ENCODE data around the gene CHST12.
"Not testable (repeated sequence)": the region's sequence is repeated elsewhere in the genome, so short reads cannot be mapped to it uniquely, and the experiment has no call there.

CHST12 gene

GRCh38 chr7:2462731-2463130 is 59.3 kb downstream of the CHST12 start:
- no peak for DNase-seq

DNA sequence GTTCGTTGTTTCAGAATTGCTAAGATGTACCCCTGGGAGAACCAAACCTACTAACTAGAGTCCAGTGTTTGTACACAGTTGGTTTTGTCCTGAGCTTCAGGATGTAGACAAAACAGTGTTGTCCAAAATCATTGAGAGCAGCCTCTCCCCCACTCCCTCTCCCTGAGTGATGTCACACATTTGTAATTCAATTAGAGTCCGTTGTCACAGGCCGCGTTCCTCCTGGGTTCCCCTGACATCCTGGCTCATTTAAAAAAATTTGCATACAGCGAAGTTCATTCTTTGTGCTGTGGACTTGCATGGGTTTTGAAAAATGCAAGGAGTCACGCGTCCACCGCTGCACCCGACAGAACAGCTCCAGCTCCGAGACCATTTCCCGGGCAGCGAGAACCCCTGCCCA is 62.5 kb downstream of the CHST12 start:
- DNase-seq, result no peak

- DNase-seq, result no peak
These were observed 63.3 kb downstream of the CHST12 start for GRCh38 chr7:2466675-2467074.

DNA sequence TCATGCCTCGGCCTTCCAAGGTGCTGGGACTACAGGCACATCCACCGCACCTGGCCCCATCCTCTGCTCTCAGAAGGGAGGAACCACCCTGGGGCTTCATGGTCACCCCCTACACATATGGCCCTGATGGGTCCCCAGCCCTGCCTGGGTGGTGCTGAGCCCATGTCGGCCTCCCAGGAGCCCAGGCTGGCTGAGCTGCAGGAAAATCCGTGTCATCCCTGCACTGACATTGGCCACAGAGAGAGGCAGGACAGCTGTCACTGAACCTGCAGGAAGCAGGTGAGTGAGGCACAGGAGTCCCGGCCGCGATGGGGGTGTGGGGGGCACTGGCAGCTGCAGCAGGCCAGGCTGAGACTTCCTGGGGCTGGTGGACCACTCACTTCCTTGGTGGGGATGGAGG is 64.8 kb downstream of the CHST12 start:
- no peak for DNase-seq

GRCh38 chr7:2469460-2470203 is 66.2 kb downstream of the CHST12 start:
- DNase-seq, result not testable (repeated sequence)

DNA sequence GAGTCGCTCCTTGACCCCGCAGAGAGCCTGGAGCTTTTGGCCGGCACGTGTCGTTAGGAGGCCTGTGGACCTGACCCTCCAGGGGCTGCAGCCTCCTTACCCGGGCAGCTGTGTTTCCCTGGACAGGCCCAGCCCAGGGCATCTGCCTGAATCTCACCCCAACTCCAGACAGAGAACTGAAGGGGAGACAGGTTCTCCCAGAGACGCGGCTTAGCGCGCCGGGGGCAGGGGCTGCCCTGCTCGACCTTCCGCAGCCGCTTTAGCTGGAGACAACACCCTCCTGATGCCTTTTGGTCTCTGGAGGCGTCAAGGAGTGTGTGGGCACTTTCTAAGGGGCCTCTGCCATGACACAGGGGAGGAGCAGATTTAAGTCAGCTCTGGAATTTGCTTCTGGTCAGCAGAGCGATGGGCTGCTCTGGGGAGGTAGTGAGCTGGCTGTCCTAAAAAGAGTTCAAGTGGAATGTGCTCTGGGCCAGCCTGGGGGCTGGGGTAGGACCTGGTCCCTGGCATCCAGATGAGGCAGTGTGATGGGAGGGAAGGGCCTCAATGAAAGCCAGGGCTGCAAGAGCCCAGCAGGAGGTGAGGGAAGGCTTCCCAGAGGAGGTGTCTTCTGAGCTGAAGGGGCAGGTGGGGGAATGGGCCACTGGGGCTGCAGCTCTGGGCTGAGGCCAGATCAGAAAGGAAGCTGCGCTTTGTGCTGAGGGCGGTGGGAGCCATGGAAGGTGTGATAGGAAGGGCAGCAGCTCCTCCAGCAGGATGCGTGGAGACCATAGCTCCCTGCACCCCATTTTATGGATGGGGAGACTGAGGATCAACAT is 67.0 kb downstream of the CHST12 start:
- no peak for DNase-seq

DNA sequence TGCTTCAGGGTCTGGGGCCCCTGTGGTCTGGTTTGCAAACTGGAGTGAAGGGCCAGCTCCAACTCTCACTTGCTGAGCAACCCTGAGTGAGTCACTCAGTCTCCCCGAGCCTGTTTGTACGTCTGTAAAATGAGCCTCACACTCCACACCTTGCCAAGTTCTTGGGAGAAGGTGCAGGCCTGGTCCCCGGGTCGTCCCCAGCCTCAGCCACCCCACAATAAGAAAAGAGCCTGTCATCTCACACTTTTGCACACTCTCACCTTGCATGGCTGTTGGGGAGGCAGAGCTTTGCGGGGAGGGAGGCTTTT is 67.6 kb downstream of the CHST12 start:
- no peak for DNase-seq

DNA sequence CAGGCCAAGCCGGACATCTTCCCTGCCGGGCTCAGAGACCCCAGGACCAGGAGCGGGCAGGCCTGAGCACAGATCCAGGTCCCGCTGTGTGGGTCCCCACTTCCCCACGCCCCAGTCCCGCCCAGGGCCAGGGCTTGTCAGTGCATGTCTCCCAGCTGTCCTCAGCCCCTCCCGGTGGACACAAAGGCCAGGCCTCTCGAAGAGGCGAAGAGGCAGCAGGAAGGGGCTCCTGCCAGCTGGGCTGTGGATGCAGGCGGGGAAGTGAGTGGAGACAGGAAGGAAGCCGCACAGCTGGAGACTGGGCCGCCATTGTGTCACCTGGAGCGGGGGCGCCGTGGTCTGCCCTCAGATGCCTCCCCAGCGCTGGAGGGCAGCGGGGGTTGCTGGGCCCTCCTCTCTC is 68.0 kb downstream of the CHST12 start:
- DNase-seq, result no peak

DNA sequence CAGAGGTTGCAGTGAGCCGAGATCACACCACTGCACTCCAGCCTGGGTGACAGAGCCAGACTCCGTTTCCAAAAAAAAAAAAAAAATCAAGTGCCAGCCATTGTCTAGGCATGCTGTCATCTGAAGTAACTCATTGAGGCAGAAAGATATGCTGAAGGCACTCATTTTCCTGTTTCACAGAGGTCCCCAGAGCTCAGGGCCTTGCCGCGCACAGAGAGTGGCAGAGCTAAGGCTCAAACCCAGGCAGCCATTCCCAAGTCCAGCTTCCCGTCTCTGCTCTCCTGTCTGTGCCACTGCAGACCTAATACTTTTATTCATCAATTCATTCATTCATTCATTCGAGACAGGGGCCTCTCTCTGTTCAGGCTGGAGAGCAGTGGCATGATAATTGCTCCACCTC is 69.3 kb downstream of the CHST12 start:
- no peak for DNase-seq

GRCh38 chr7:2473496-2474180 is 70.2 kb downstream of the CHST12 start:
- no peak for DNase-seq

- DNase-seq, result no peak
These were observed 70.8 kb downstream of the CHST12 start for GRCh38 chr7:2474224-2474623.

- no peak for DNase-seq
These were observed 71.6 kb downstream of the CHST12 start for GRCh38 chr7:2474813-2475677.

DNA sequence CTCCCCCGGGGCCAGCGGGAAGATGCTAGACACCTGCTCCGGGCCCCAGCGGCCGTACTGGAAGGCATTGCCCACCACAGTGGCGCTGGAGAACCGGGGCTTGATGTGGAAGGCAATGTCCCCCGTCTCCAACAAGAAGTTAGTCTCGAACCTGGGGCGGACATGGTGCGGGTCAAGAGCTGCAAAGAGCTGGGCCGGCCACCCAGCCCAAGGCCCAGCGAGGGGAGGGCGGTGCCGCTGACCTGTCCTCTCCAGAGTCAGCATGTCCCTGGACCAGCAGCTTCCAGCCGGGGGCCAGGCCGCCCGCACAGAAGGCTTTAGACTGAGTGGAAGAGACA is 72.2 kb downstream of the CHST12 start:
- no peak for DNase-seq

- no peak for DNase-seq
These were observed 72.9 kb downstream of the CHST12 start, which contains the start of gene GRIFIN for GRCh38 chr7:2476298-2476697. Gene GRIFIN, minus strand, starts transcription at chr7:2476398. Its CDS starts 15 bp downstream, at chr7:2476383.

DNA sequence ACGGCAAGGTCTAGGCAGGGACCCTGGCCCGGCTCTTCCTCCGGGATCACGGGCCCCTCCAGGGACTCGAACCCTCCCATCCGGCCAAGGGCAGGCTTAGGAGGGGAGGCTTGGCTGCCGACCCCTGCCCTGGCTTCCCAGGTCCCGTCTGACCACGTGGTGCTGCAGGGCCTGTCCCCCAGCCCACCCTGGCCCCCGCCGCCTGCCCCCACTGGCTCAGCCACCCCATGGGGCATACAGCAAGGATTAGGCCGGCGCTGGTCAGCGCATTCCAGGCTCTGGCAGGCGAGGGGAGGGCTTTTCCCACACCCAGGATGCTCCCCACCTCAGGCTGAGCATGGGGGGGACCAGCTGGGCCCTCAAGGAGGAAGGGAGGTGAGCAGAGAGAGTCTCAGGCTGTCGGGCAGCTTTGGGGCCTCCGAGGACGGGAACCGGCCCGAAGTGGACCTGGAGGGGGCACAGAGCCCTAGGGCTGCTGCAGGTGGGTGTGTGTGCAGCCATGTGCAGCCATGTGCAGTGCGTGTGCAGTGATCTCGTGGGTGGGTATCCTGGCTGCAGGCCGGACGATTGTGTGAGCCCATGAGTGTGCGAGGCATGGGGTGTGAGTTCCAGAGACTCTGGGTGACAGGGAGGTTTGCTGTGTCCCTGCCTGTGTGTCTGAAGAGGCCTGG is 73.5 kb downstream of the CHST12 start:
- no peak for DNase-seq

- DNase-seq, result peak; percentile 47
These were observed 74.3 kb downstream of the CHST12 start for GRCh38 chr7:2477447-2478398.

DNA sequence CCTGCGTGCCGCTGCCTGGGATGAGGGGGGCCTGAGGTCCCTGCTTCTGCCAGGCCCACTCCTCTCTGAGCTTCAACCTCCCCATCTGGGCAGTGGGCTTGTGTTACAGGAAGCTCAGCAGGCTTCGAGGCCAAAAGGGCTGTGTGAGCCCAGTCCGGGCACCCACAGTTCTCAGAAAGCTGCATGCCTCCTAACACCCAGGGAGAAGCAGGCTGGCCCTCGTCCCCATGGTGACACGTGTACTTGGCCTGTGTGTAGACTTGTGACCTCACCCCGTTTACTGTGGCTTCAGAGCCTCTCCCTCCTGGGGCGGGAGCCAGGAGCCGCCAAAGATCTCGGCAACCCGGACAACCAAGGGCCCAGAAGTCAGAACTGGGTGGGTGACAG is 75.0 kb downstream of the CHST12 start:
- DNase-seq, result no peak

GRCh38 chr7:2478800-2479199 is 75.4 kb downstream of the CHST12 start:
- DNase-seq, result no peak

DNA sequence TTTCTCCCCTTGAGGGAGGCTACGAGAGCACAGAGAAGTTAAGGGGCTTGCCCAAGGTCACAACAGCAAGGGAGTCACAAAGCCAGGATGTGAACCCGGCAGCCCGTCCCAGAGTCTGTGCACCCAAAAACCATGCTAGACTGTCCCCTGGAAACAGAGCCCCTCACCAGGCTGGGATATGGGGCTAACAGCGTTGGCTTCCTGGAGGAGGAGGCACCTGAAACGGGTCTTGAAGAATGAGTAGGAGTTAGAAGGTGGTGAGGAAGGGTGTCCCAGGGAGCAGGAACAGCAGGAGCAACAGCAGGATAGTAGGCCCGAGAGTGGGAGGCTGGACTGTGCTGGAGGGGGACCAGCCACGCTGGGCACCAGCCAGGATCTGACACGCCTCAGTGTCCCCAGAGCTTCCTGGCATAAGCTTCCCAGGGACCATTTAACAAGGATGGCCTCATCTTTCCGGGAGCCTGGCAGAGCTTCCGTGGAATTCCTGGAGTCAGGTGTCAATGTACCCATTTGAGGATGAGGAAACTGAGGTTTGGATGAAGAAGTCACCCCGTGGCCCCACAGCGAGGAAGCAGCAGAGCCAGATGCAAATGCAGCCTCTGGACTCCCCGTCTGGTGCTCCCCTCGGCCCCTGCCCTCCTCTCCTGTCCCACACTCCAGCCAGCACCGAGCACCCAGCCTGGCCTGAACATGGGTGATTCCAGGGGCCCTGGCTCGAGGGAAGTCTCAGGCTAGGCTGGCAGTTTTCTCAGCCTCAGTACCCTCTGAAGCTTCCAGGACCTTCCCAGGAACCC is 76.1 kb downstream of the CHST12 start:
- DNase-seq, result no peak

- DNase-seq, result no peak
These were observed 76.6 kb downstream of the CHST12 start for GRCh38 chr7:2480070-2480408.
